Daoy (cell line): ENCODE results near the gene ZNF214. TPM values are rescaled to one million over a fixed set of nuclear protein-coding genes. Genes with fewer than 3 reads are reported as not detected.
"Not testable (repeated sequence)": the region's sequence is repeated elsewhere in the genome, so short reads cannot be mapped to it uniquely, and the experiment has no call there.

Experiments used
- DNase-seq: peaks from one replicate; pipeline ENCODE4 v3.0.0-alpha.2; 2015; ENCODE audit warnings: low read depth
- total RNA-seq: library from RNA; depleted of rRNA; stranded (reverse); fragments of >200 nt; shearing (Covaris generic); gene quantifications from 2 replicates; pipeline ENCODE4 v1.2.3, GENCODE V29; 2014; rRNA removed

The ZNF214 gene
- total RNA-seq, 1 experiment from 2014 or later = 1.8 TPM

- DNase-seq = no peak
Observed at GRCh38 chr11:6988506-6988905, 31.6 kb downstream of the ZNF214 start.

GRCh38 chr11:6986487-6986886 is 33.7 kb downstream of the ZNF214 start:
- DNase-seq = no peak

- DNase-seq = no peak
Observed at GRCh38 chr11:6979365-6979764, 40.8 kb downstream of the ZNF214 start.

- DNase-seq = not testable (repeated sequence)
Observed at GRCh38 chr11:6969854-6970253, 50.3 kb downstream of the ZNF214 start.

- DNase-seq = no peak
Observed at GRCh38 chr11:6968816-6969215, 51.3 kb downstream of the ZNF214 start.

- no peak for DNase-seq
Observed at GRCh38 chr11:6962673-6963072, 57.5 kb downstream of the ZNF214 start.

GRCh38 chr11:6962141-6962540 is 58.0 kb downstream of the ZNF214 start:
- DNase-seq = no peak

- not testable (repeated sequence) for DNase-seq
Observed at GRCh38 chr11:6954248-6954647, 65.9 kb downstream of the ZNF214 start.

Other genes with a start within 250 kb of the ZNF214 start
- 0.03 TPM in 1 of 2 replicates, not detected in the other for gene OR2AG2, start 248.4 kb downstream of the ZNF214 start, total RNA-seq
- not detected in 2 replicates for gene OR2AG1, start 237.3 kb downstream of the ZNF214 start, total RNA-seq
- 0.06 TPM in 1 of 2 replicates, not detected in the other for gene OR6A2, start 220.7 kb downstream of the ZNF214 start, total RNA-seq
- gene OR10A5, start 174.7 kb downstream of the ZNF214 start, total RNA-seq = not detected in 2 replicates
- gene OR10A2, start 157.3 kb downstream of the ZNF214 start, total RNA-seq = not detected in 2 replicates
- not detected in 2 replicates for gene OR10A4, start 143.7 kb downstream of the ZNF214 start, total RNA-seq
- gene OR2D2, start 127.8 kb downstream of the ZNF214 start, total RNA-seq = not detected in 2 replicates
- not detected in 2 replicates for gene OR2D3, start 99.3 kb downstream of the ZNF214 start, total RNA-seq
- 3.8 and 5.5 TPM in 2 replicates for gene ZNF215, start 93.9 kb downstream of the ZNF214 start, total RNA-seq
- gene NLRP14, start 133 bp upstream of the ZNF214 start, total RNA-seq = 0.48 and 0.63 TPM in 2 replicates
- not detected in 2 replicates for gene RBMXL2, start 68.7 kb upstream of the ZNF214 start, total RNA-seq
- 1.8 and 2.0 TPM in 2 replicates for gene SYT9, start 231.6 kb upstream of the ZNF214 start, total RNA-seq